Measurements from ENCODE around the gene TEC. TPM values are rescaled to one million over a fixed set of nuclear protein-coding genes. Genes with fewer than 3 reads are reported as not detected.

Gene TEC
- total RNA-seq, 1 donor from 2014 or later: 2.2 TPM

- DNase-seq: no peak
- no peak for ATAC-seq
- intact Hi-C loops (cut with micrococcal nuclease): loop anchor here (10.0 kb wide), 1 partner anchor 126 kb away; no protein-coding TSS in a partner anchor
These were observed 1.4 kb upstream of the TEC start for GRCh38 chr4:48270951-48271473.

- intact Hi-C loops (cut with micrococcal nuclease): loop anchor here (10.0 kb wide), 1 partner anchor 126 kb away; no protein-coding TSS in a partner anchor
- peak; percentile 1 for ATAC-seq
These were observed 872 bp upstream of the TEC start for GRCh38 chr4:48270523-48270897.

GRCh38 chr4:48269861-48270522 is 354 bp upstream of the TEC start:
- intact Hi-C loops (cut with micrococcal nuclease): loop anchor here (10.0 kb wide), 1 partner anchor 125 kb away; no protein-coding TSS in a partner anchor
- DNase-seq (peak; percentile 96), ATAC-seq (peak; percentile 99)

More at GRCh38 chr4:48270523-48270897, 872 bp upstream of the TEC start:
- DNase-seq: no peak

- ATAC-seq (no peak), DNase-seq (no peak)
- intact Hi-C loops (cut with micrococcal nuclease): no loop called here
These were observed 2.1 kb downstream of the TEC start for GRCh38 chr4:48267574-48267973.

GRCh38 chr4:48266781-48267180 is 2.9 kb downstream of the TEC start:
- DNase-seq: no peak
- ATAC-seq: no peak
- intact Hi-C loops (cut with micrococcal nuclease): no loop called here

- ATAC-seq: peak; percentile 33
- DNase-seq: no peak
- intact Hi-C loops (cut with micrococcal nuclease): no loop called here
These were observed 6.7 kb downstream of the TEC start for GRCh38 chr4:48262926-48263325.

GRCh38 chr4:48262484-48262883 is 7.2 kb downstream of the TEC start:
- intact Hi-C loops (cut with micrococcal nuclease): no loop called here
- ATAC-seq (no peak), DNase-seq (no peak)

- DNase-seq (no peak), ATAC-seq (no peak)
- intact Hi-C loops (cut with micrococcal nuclease): no loop called here
These were observed 8.4 kb downstream of the TEC start for GRCh38 chr4:48261281-48261680.

GRCh38 chr4:48259748-48260147 is 9.9 kb downstream of the TEC start:
- ATAC-seq: no peak
- intact Hi-C loops (cut with micrococcal nuclease): no loop called here
- no peak for DNase-seq

GRCh38 chr4:48258845-48259397 is 10.7 kb downstream of the TEC start:
- intact Hi-C loops (cut with micrococcal nuclease): no loop called here
- ATAC-seq (no peak), DNase-seq (no peak)

GRCh38 chr4:48255959-48256342 is 13.7 kb downstream of the TEC start:
- intact Hi-C loops (cut with micrococcal nuclease): no loop called here
- DNase-seq: no peak
- ATAC-seq: no peak

- ATAC-seq: peak; percentile 84
- intact Hi-C loops (cut with micrococcal nuclease): no loop called here
- no peak for DNase-seq
These were observed 14.3 kb downstream of the TEC start for GRCh38 chr4:48255072-48255958.

GRCh38 chr4:48254381-48255071 is 15.1 kb downstream of the TEC start:
- intact Hi-C loops (cut with micrococcal nuclease): no loop called here
- ATAC-seq (peak; percentile 90), DNase-seq (peak; percentile 54)

GRCh38 chr4:48252313-48252712 is 17.3 kb downstream of the TEC start:
- DNase-seq (no peak), ATAC-seq (no peak)
- intact Hi-C loops (cut with micrococcal nuclease): no loop called here

- no peak for DNase-seq
- intact Hi-C loops (cut with micrococcal nuclease): no loop called here
- ATAC-seq: no peak
These were observed 18.7 kb downstream of the TEC start for GRCh38 chr4:48250980-48251379.

- ATAC-seq: no peak
- DNase-seq: no peak
- intact Hi-C loops (cut with micrococcal nuclease): no loop called here
These were observed 19.3 kb downstream of the TEC start for GRCh38 chr4:48250343-48250742.

GRCh38 chr4:48249378-48249777 is 20.3 kb downstream of the TEC start:
- intact Hi-C loops (cut with micrococcal nuclease): no loop called here
- DNase-seq (no peak), ATAC-seq (no peak)

GRCh38 chr4:48248559-48248953 is 21.1 kb downstream of the TEC start:
- no peak for ATAC-seq
- intact Hi-C loops (cut with micrococcal nuclease): no loop called here
- DNase-seq: no peak

GRCh38 chr4:48247878-48248558 is 21.6 kb downstream of the TEC start:
- intact Hi-C loops (cut with micrococcal nuclease): no loop called here
- no peak for DNase-seq
- peak; percentile 62 for ATAC-seq
